Esophagus squamous epithelium (tissue), 5 donors: ENCODE data around the gene C5orf52. TPM values are rescaled to one million over a fixed set of nuclear protein-coding genes. Genes with fewer than 3 reads are reported as not detected.
"Not testable (repeated sequence)": the region's sequence is repeated elsewhere in the genome, so short reads cannot be mapped to it uniquely, and the experiment has no call there.

ENCODE experiments used
- DNase-seq: peaks from one replicate; lab custom pipeline; 2025; lab: John Stamatoyannopoulos, UW
- H3K27ac ChIP-seq, 4 donors: fragments of 200-600 bp; sonication (generic); one replicate each; pipeline ENCODE4 v1.5.1; 2016 to 2019; ENCODE audit warnings: mild to moderate bottlenecking in 1 of 4
- H3K27me3 ChIP-seq, 4 donors: fragments of 200-600 bp; sonication (generic); 1 replicate in 3 of 4; 2 replicates in 1 of 4; pipeline versions ENCODE4 v1.5.1 to v1.6.0; 2017 to 2021; ENCODE audit warnings: antibody characterized with exemption in 1 of 4
- H3K36me3 ChIP-seq, 3 donors: fragments of 200-600 bp; sonication (generic); one replicate each; pipeline ENCODE4 v1.5.1; 2016 to 2019
- H3K4me1 ChIP-seq, 3 donors: fragments of 200-600 bp; sonication (generic); one replicate each; pipeline ENCODE4 v1.5.1; 2017 to 2019
- H3K4me3 ChIP-seq, 4 donors: fragments of 200-600 bp; sonication (generic); 1 replicate in 3 of 4; 2 replicates in 1 of 4; pipeline ENCODE4 v1.5.1; 2016 to 2019; ENCODE audit warnings: mild to moderate bottlenecking in 2 of 4, moderate library complexity in 1 of 4
- H3K9me3 ChIP-seq, 3 donors: fragments of 200-600 bp; sonication (generic); one replicate each; pipeline ENCODE4 v1.5.1; 2016 to 2019
- CTCF ChIP-seq, 6 experiments: fragments of 450-650 bp in 4 of 6; fragments of 200-600 bp in 2 of 6; sonication (generic) in 2 of 6; IDR thresholded peaks; one replicate each; pipeline ENCODE4 v1.5.1; 2016 to 2019; ENCODE audit warnings: antibody characterized with exemption in 6 of 6, mild to moderate bottlenecking in 4 of 6, moderate library complexity in 4 of 6
- POLR2A ChIP-seq, 4 donors: fragments of 450-650 bp; IDR thresholded peaks; one replicate each; pipeline ENCODE4 v1.6.1; 2017; ENCODE audit warnings: antibody characterized with exemption in 4 of 4, mild to moderate bottlenecking in 4 of 4, moderate library complexity in 3 of 4
- WGBS, 2 donors: methylation state at CpG; one replicate each; pipeline ENCODE4 v1.1.5; 2018; 5-methylcytosine and 5-hydroxymethylcytosine counted together
- intact Hi-C: fragments of 100-400 bp; cut with DNase I; formaldehyde crosslinking; loops from one replicate; pipeline ENCODE4 v1.15.0; 2022
- total RNA-seq, 4 donors: library from RNA; depleted of rRNA; stranded (reverse); fragments of >200 nt; gene quantifications; one replicate each; pipeline ENCODE4 v1.1.0, GENCODE V29; 2016
- donor health status: DM: yes; HTN: yes; CAD: no.

The C5orf52 gene
- total RNA-seq, 4 donors from 2014 or later: not detected

- 73 to 82% methylated on average over 4 of the region's 4 CpGs for WGBS, 2 donors
Observed at GRCh38 chr5:157713830-157714595, 42.7 kb downstream of the C5orf52 start.

GRCh38 chr5:157714596-157714864 lies 43.2 kb downstream of the C5orf52 start:
- Histone ChIP-seq H3K27me3 (no peaks in the 10 kb centered on the region), H3K4me1 (peaks cover 0 to 13% (median 0%) of the 10 kb centered on the region in 3 donors), H3K27ac (no peak overlapping the region), H3K9me3 (no peaks in the 10 kb centered on the region), H3K4me3 (no peak overlapping the region), H3K36me3 (no peaks in the 10 kb centered on the region)
- intact Hi-C loops: loop anchor here (10.0 kb wide), 2 partner anchors 50 to 230 kb away; no protein-coding TSS in a partner anchor
- no peak for DNase-seq
- TF ChIP-seq CTCF (IDR thresholded peaks at IDR 0.05) (no peak), POLR2A (IDR thresholded peaks at IDR 0.05) (no peak)

More at GRCh38 chr5:157713830-157714595, 42.7 kb downstream of the C5orf52 start:
- Histone ChIP-seq H3K4me3 (no peak overlapping the region), H3K36me3 (no peaks in the 10 kb centered on the region), H3K27ac (no peak overlapping the region), H3K27me3 (no peaks in the 10 kb centered on the region), H3K4me1 (peaks cover 0 to 13% (median 0%) of the 10 kb centered on the region in 3 donors), H3K9me3 (no peaks in the 10 kb centered on the region)
- DNase-seq: no peak
- TF ChIP-seq POLR2A (IDR thresholded peaks at IDR 0.05) (no peak), CTCF (IDR thresholded peaks at IDR 0.05) (no peak)
- intact Hi-C loops: loop anchor here (10.0 kb wide), 2 partner anchors 49 to 229 kb away; no protein-coding TSS in a partner anchor

- Histone ChIP-seq H3K27me3 (no peaks in the 10 kb centered on the region), H3K9me3 (no peaks in the 10 kb centered on the region), H3K4me1 (peaks cover 0 to 13% (median 0%) of the 10 kb centered on the region in 3 donors), H3K27ac (no peak overlapping the region), H3K36me3 (no peaks in the 10 kb centered on the region), H3K4me3 (no peak overlapping the region)
- WGBS, 2 donors: 0% methylated on average over 4 of the region's 4 CpGs
- TF ChIP-seq CTCF (IDR thresholded peaks at IDR 0.05) (peak; percentile 30 to 72 (median 58)), POLR2A (IDR thresholded peaks at IDR 0.05) (no peak)
- intact Hi-C loops: loop anchor here (5.0 to 10.0 kb wide), 3 partner anchors 54 to 286 kb away; no protein-coding TSS in a partner anchor
- no peak for DNase-seq
Observed at GRCh38 chr5:157718519-157718918, 47.2 kb downstream of the C5orf52 start.

GRCh38 chr5:157719245-157719644 lies 47.9 kb downstream of the C5orf52 start:
- no peak overlapping the region for H3K4me3 ChIP-seq
- intact Hi-C loops: loop anchor here (5.0 to 10.0 kb wide), 3 partner anchors 54 to 287 kb away; no protein-coding TSS in a partner anchor
- no peak overlapping the region for H3K27ac ChIP-seq
- DNase-seq: no peak
- H3K4me1 ChIP-seq: peaks cover 0 to 13% (median 0%) of the 10 kb centered on the region in 3 donors
- no peaks in the 10 kb centered on the region for H3K27me3 ChIP-seq
- TF ChIP-seq POLR2A (IDR thresholded peaks at IDR 0.05) (no peak), CTCF (IDR thresholded peaks at IDR 0.05) (no peak)
- H3K9me3 ChIP-seq: no peaks in the 10 kb centered on the region
- 80 to 86% methylated on average over 2 of the region's 2 CpGs for WGBS, 2 donors
- no peaks in the 10 kb centered on the region for H3K36me3 ChIP-seq

- 60% methylated on average over 2 of the region's 6 CpGs; no CpG with 5 or more reads in 1 of the 2 donors for WGBS, 2 donors
- no peak for TF ChIP-seq CTCF (IDR thresholded peaks at IDR 0.05)
- no peak for TF ChIP-seq POLR2A (IDR thresholded peaks at IDR 0.05)
- DNase-seq: no peak
- Histone ChIP-seq H3K4me1 (peaks cover 0 to 13% (median 0%) of the 10 kb centered on the region in 3 donors), H3K36me3 (no peaks in the 10 kb centered on the region), H3K9me3 (no peaks in the 10 kb centered on the region), H3K27ac (no peak overlapping the region), H3K4me3 (no peak overlapping the region), H3K27me3 (no peaks in the 10 kb centered on the region)
- intact Hi-C loops: no loop called here
Observed at GRCh38 chr5:157721159-157721558, 49.8 kb downstream of the C5orf52 start.

GRCh38 chr5:157722895-157723294 lies 51.6 kb downstream of the C5orf52 start:
- H3K27me3 ChIP-seq, DNase-seq, H3K9me3 ChIP-seq, intact Hi-C loops, H3K4me3 ChIP-seq, H3K27ac ChIP-seq, H3K36me3 ChIP-seq: not testable (repeated sequence)
- H3K4me1 ChIP-seq: peaks cover 0 to 10% (median 0%) of the 10 kb centered on the region in 3 donors
- 62 to 94% methylated on average over 2 of the region's 2 CpGs for WGBS, 2 donors

- H3K27ac ChIP-seq, H3K9me3 ChIP-seq, H3K4me3 ChIP-seq, H3K4me1 ChIP-seq, H3K36me3 ChIP-seq, H3K27me3 ChIP-seq, DNase-seq, intact Hi-C loops: not testable (repeated sequence)
- WGBS, 2 donors: 86 to 95% methylated on average over 2 of the region's 2 CpGs
Observed at GRCh38 chr5:157726607-157727006, 55.3 kb downstream of the C5orf52 start.

GRCh38 chr5:157727858-157728257 lies 56.5 kb downstream of the C5orf52 start:
- intact Hi-C loops, H3K27me3 ChIP-seq, H3K4me3 ChIP-seq, H3K27ac ChIP-seq, DNase-seq, H3K36me3 ChIP-seq, H3K9me3 ChIP-seq: not testable (repeated sequence)
- H3K4me1 ChIP-seq: peaks cover 4 to 13% (median 7%) of the 10 kb centered on the region in 3 donors
- WGBS, 2 donors: 71 to 100% methylated on average over 1 of the region's 1 CpG
